DND-41 (cell line): ENCODE results near the gene POU4F3.

Experiments
- ATAC-seq: fragments of 200-7000 bp; cut with Tn5 transposase; 3 replicates; pipeline ENCODE4 v1.9.1; 2021; ENCODE audit warnings: low read depth; ENCODE audit not compliant: insufficient read depth
- DNase-seq: peaks from one replicate; pipeline ENCODE4 v3.0.0-alpha.2; 2020
- H2AFZ ChIP-seq: 2 replicates; pipeline ENCODE4 v1.6.0; 2012; ENCODE audit warnings: low read depth, low read length
- H3K27ac ChIP-seq: 2 replicates; pipeline ENCODE4 v1.5.1; 2012; ENCODE audit warnings: low read length, inconsistent platforms
- H3K27me3 ChIP-seq: fragments of 200-600 bp; sonication (generic); 2 replicates; pipeline ENCODE4 v1.6.0; 2012; ENCODE audit warnings: low read length, mild to moderate bottlenecking, inconsistent platforms; ENCODE audit not compliant: insufficient read depth, poor library complexity
- H3K36me3 ChIP-seq: 2 replicates; pipeline ENCODE4 v1.5.1; 2012; ENCODE audit warnings: low read length, inconsistent platforms; ENCODE audit not compliant: insufficient read depth
- H3K4me1 ChIP-seq: 2 replicates; pipeline ENCODE4 v1.5.1; 2012; ENCODE audit warnings: mild to moderate bottlenecking, low read length; ENCODE audit not compliant: insufficient read depth
- H3K4me2 ChIP-seq: 2 replicates; pipeline ENCODE4 v1.6.0; 2012; ENCODE audit warnings: mild to moderate bottlenecking, moderate library complexity, low read length, inconsistent platforms; ENCODE audit not compliant: insufficient read depth
- H3K4me3 ChIP-seq, 2 experiments: fragments of 200-600 bp in 1 of 2; shearing (Covaris generic) in 1 of 2; 2 replicates each; pipeline ENCODE4 v1.5.1; 2012 to 2016; ENCODE audit warnings: inconsistent platforms in 2 of 2, low read length in 2 of 2, mild to moderate bottlenecking in 2 of 2, low read depth in 1 of 2, moderate library complexity in 1 of 2
- H3K79me2 ChIP-seq: 2 replicates; pipeline ENCODE4 v1.6.0; 2012; ENCODE audit warnings: low read length, inconsistent platforms; ENCODE audit not compliant: insufficient read depth
- H3K9ac ChIP-seq: 2 replicates; pipeline ENCODE4 v1.6.0; 2012; ENCODE audit warnings: low read depth, mild to moderate bottlenecking, inconsistent platforms, low read length, moderate library complexity
- H3K9me3 ChIP-seq: 2 replicates; pipeline ENCODE4 v1.5.1; 2012; ENCODE audit warnings: low read length, moderate library complexity, mild to moderate bottlenecking, inconsistent platforms; ENCODE audit not compliant: insufficient read depth, severe bottlenecking
- H4K20me1 ChIP-seq: 2 replicates; pipeline ENCODE4 v1.6.0; 2012; ENCODE audit warnings: low read length; ENCODE audit not compliant: insufficient read depth
- CTCF ChIP-seq: IDR thresholded peaks from 2 replicates; pipeline ENCODE4 v1.5.1; 2012; ENCODE audit warnings: borderline replicate concordance, low read length, moderate library complexity, mild to moderate bottlenecking; ENCODE audit not compliant: poor library complexity, severe bottlenecking; ENCODE audit errors: extremely low read depth
- EZH2 ChIP-seq: IDR thresholded peaks from 3 replicates; pipeline ENCODE4 v1.6.1; 2012; ENCODE audit warnings: borderline replicate concordance, low read depth, mild to moderate bottlenecking, moderate library complexity, low read length, inconsistent platforms; ENCODE audit not compliant: severe bottlenecking

The POU4F3 gene

GRCh38 chr5:146313027-146313426 lies 25.6 kb upstream of the POU4F3 start:
- Histone ChIP-seq H3K79me2 (no peaks in the 10 kb centered on the region), H3K4me3 (no peak overlapping the region), H3K4me2 (no peak overlapping the region), H3K9me3 (no peaks in the 10 kb centered on the region), H3K27ac (no peak overlapping the region), H3K36me3 (no peaks in the 10 kb centered on the region), H3K4me1 (0 out of 2 replicates have a peak, but pooled peaks cover 3% of the 10 kb centered on the region), H3K27me3 (peaks cover 17% of the 10 kb centered on the region), H4K20me1 (no peaks in the 10 kb centered on the region), H3K9ac (no peak overlapping the region), H2AFZ (no peak overlapping the region)
- no peak for TF ChIP-seq CTCF
- TF ChIP-seq EZH2: no peak
- DNase-seq (peak; percentile 24), ATAC-seq (peak; percentile 77)

- Histone ChIP-seq H3K79me2 (no peaks in the 10 kb centered on the region), H3K36me3 (no peaks in the 10 kb centered on the region), H3K4me2 (no peak overlapping the region), H3K27ac (no peak overlapping the region), H3K27me3 (no peaks in the 10 kb centered on the region), H3K4me1 (no peaks in the 10 kb centered on the region), H3K9me3 (no peaks in the 10 kb centered on the region), H4K20me1 (no peaks in the 10 kb centered on the region), H3K4me3 (no peak overlapping the region), H2AFZ (no peak overlapping the region), H3K9ac (no peak overlapping the region)
- TF ChIP-seq CTCF: no peak
- no peak for TF ChIP-seq EZH2
- DNase-seq (no peak), ATAC-seq (no peak)
Observed at GRCh38 chr5:146321571-146321970, 17.1 kb upstream of the POU4F3 start.

- Histone ChIP-seq H3K36me3 (no peaks in the 10 kb centered on the region), H2AFZ (no peak overlapping the region), H3K9ac (no peak overlapping the region), H3K27ac (no peak overlapping the region), H3K4me2 (no peak overlapping the region), H3K27me3 (no peaks in the 10 kb centered on the region), H3K9me3 (no peaks in the 10 kb centered on the region), H3K79me2 (no peaks in the 10 kb centered on the region), H3K4me1 (no peaks in the 10 kb centered on the region), H4K20me1 (no peaks in the 10 kb centered on the region), H3K4me3 (no peak overlapping the region)
- no peak for DNase-seq
- no peak for ATAC-seq
- TF ChIP-seq EZH2: no peak
- no peak for TF ChIP-seq CTCF
Observed at GRCh38 chr5:146327257-146327870, 11.3 kb upstream of the POU4F3 start.
